ENCODE data around the gene C1R.
"Not testable (repeated sequence)": the region's sequence is repeated elsewhere in the genome, so short reads cannot be mapped to it uniquely, and the experiment has no call there.

The C1R gene

DNA sequence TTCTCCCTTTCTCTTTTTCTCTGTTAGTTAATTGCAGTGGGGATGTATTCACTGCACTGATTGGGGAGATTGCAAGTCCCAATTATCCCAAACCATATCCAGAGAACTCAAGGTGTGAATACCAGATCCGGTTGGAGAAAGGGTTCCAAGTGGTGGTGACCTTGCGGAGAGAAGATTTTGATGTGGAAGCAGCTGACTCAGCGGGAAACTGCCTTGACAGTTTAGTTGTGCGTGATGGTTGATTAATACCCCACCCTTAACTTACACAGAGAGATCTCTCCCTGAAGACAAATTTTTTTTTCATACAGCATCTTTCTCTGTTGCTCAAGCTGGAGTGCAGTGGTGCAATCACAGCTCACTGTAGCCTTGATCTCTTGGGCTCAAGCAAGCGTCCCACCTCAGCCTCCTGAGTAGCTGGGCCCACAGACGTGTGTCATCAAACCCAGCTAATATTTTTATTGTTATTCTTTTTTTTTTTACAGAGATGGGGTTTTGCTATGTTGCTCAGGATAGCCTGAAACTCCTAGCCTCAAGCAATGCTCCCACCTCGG, 27.1 kb downstream of the C1R start:
- DNase-seq: no peak

GRCh38 chr12:7064516-7064915, 27.7 kb downstream of the C1R start:
- DNase-seq: no peak

GRCh38 chr12:7061596-7061995, 30.6 kb downstream of the C1R start:
- DNase-seq: no peak

DNA sequence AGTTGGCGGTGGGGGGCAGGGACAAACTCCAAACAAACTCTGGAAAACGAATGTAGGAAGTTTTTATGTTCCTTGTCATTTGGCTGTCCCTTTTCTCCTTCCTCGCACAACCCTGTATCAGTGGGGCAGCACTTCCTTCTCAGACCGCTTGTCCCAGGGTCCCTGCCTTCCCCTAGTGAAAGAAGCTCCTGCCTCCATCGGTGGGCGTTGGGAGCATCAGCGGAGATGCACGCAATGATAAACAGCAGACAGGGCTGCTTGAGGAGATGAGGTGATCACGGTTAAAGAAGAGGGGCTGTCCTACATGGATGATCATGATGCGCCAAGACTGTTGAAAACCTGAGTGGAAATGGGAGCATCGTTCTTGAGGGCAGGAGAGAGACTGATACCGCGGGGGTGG, 31.1 kb downstream of the C1R start:
- no peak for DNase-seq

GRCh38 chr12:7060353-7060954, 31.8 kb downstream of the C1R start, which contains the start of gene C1S:
Gene C1S, plus strand, starts transcription at chr12:7060718. Its CDS starts 1,195 bp downstream, at chr12:7061913.
- no peak for DNase-seq

DNA sequence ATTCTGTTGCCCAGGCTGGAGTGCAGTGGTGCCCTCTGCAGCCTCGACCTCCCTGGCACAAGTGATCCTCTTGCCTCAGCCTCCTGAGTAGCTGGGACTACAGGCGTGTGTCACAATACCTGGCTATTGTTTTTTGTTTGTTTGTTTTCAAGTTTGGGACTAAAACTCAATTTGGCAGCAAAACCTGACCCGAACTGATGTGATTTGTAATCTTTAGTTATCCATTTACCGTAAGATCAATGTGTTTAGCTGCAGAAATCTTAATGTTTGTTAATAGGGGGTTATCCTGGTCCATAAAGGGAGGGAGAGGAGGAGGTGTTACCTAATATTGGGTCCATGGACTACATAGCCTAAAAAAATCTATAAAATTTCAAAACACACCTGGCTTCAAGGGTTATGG, 32.5 kb downstream of the C1R start:
- DNase-seq: no peak

DNA sequence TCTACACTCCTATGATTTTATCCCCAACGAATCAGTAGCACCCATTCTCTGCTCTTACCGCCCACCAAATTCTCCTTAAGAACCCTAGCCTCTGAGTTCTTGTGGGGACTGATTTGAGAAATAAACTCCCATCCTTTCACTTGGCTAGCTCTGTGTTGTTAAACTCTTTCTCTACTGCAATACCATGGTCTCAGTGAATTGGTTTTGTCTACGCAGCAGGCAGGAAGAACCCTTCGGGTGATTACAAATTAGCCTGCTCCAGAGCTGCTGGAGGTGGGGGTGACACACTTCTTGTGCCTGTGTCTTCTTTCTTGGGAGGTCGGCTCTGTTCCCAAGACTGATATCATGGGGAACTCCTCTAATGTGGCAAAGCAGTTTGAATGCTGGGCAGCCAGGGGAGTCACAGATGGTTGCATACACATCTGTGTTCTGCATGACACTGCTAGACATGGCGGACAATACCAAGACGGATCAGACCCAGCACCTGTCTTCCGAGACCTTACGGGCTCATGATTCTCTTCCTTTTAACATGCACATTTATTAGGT, 33.3 kb downstream of the C1R start:
- no peak for DNase-seq

DNA sequence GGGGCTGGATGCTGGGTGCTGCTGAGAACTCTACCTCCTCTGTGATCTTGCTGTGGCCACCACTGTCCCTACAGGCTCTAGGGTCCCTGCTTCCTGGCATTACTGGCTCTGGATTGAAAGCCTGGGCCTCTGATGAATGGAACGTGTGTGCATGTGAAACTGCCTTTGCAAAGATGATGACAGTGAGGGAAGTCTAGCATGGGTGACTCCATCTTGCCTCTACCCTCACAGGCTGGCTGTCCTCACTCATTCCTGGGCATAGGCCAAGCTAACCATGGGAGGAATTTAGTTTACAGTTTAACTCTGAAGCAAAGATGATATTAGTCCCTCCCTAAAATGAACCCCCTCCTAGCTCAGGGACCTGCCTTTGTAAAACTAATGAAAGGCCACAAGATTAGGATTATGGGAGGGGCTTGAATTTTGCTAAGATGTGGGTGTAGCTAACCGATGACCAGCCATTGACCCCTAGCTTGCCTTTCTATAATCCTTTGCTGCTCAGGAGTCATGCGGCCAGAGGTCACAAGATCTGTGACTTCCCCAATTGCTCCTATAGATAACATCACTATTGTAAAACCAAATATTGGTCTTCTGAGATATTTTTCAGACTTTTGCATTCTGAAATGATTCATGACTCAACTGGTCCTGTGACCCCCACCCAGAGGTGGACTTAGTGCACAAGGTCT, 33.9 kb downstream of the C1R start:
- no peak for DNase-seq

DNA sequence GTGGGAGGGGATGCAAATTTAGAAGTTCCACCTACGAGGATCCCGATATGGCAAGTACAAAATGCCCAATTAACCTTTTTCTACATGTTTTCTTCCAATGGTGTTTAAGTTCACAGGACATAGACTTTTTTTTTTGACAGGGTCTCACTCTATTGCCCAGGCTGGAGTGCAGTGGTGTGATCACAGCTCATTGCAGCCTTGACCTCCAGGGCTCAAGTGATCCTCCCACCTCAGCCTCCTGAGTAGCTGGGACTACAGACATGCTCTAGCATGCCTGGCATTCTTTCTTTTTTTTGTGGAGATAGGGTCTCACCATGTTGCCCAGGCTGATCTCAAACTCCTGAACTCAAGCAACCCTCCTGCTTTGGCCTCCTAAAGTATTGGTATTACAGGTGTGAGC, 36.5 kb downstream of the C1R start:
- DNase-seq: not testable (repeated sequence)

GRCh38 chr12:7054925-7055324, 37.3 kb downstream of the C1R start:
- no peak for DNase-seq

DNA sequence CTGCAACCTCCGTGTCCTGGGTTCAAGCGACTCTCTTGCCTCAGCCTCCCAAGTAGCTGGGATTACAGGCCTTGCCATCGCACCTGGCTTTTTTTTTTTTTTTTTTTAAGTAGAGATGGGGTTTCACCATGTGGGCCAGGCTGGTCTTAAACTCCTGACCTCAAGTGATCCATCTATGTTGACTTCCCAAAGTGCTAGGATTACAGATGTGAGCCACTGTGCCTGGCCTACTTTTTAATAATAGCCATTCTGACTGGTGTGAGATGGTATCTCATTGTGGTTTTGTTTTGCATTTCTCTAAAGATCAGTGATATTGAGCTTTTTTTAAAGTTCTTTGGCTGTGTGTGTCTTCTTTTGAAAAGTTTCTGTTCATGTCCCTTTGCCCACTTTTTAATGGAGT, 42.3 kb downstream of the C1R start:
- not testable (repeated sequence) for DNase-seq

- DNase-seq: not testable (repeated sequence)
Observed at GRCh38 chr12:7049445-7049951, 42.7 kb downstream of the C1R start.

GRCh38 chr12:7047306-7047705, 44.9 kb downstream of the C1R start:
- no peak for DNase-seq

GRCh38 chr12:7046383-7047105, 45.7 kb downstream of the C1R start:
- no peak for DNase-seq

DNA sequence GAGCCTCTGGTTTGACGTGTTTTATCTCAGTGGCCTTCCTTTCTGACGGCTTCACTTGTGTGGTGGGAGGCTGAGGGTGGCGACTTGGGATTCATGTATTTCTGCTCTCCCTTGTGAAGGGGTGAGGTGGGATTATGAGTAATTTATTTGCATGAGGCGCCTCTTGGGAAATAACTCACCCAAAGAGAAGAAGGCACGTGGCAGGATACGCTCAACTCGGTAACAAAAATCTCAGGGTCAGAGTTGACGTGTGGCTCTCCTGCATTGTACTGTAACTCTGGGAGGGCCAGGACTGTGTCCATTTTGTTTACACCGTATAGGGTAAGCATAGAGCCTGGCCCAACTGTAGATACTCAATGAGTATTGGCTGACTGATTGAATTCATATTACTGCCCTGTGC, 46.3 kb downstream of the C1R start:
- DNase-seq: no peak

GRCh38 chr12:7042842-7043241, 49.4 kb downstream of the C1R start:
- DNase-seq: no peak

DNA sequence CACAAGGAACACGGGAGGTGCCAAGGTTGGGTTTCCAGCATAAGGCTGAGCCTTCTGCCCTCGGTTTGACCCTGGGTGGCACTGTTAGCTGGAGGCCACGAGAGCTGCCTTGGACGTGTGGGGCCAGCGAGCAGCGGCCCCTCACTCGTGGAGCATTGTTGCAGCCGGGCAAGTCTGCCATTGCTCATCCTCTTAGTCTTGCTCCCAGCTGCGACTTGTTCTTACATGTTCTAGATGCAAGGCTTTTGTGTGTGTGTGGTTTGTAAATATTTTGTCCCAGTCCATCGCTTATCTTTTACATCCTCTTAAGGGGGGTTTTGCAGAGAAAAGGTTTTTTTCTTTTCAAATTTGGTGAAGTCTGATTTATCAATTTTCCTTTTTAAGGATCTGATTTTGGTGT, 52.8 kb downstream of the C1R start:
- DNase-seq: no peak

GRCh38 chr12:7038591-7038990, 53.7 kb downstream of the C1R start:
- no peak for DNase-seq

DNA sequence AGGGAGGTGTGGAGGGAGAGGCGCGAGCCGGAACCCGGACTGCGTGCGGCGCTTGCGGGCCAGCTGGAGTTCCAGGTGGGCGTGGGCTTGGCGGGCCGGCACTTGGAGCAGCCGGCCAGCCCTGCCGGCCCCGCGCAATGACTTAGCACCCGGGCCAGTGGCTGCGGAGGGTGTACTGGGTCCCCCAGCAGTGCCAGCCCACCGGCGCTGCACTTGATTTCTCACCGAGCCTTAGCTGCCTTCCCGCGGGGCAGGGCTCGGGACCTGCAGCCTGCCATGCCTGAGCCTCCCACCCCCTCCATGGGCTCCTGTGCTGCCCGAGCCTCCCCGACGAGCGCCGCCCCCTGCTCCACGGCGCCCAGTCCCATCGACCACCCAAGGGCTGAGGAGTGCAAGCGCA, 54.8 kb downstream of the C1R start:
- not testable (repeated sequence) for DNase-seq

DNA sequence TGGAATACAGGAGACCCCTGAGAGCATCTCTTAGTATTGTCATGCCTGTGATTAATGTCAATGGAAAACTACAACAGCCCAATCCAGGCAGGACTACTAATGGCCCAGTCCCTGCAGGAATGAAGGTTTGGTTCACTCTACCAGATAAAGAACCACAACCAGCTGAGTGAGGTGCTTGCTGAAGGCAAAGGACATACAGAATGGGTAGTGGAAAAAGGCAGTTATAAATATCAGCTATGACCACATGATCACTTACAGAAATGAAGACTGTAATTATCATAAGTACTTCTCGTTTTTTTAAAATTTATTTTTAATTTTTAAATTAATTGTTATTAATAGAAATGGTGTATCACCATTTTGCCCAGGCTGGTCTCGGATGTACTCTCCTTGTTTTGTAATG, 56.8 kb downstream of the C1R start:
- DNase-seq: no peak

GRCh38 chr12:7034464-7034863, 57.8 kb downstream of the C1R start:
- DNase-seq: no peak

DNA sequence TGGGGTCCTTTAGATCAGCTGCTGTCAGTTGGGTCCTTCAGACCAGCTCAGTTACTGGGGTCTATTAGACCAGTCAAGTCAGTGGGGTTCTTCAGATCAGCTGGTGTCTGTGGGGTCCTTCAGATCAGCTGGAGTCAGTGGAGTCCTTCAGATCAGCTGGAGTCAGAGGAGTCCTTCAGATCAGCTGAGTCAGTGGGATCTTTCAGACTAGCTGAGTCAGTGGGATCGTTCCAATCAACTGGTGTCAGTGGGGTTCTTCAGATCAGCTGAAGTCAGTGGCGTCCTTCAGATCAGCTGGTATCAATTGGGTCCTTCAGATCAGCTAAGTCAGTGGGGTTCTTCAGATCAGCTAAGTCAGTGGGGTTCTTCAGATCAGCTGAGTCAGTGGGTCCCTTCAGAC, 59.3 kb downstream of the C1R start:
- DNase-seq: no peak

DNA sequence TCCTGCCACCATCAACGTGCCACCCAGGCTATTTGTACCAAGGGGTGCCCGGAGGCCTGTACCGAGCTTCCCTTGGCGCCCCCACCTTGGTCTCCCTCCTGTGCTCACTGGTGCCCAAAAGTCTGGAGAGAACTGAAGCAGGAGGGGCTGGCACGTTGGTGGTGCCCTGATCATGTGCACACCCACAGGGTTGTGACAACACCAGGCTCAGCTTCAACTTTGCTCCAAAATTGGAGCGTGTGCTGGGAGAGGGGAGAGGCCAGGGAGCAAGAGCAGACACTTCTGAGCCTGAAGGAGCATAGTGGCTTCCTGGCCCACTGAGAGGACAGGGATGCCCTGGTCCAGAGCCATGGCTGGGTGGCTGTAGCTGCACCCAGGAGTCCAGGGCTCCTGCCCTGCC, 60.9 kb downstream of the C1R start:
- DNase-seq: no peak

Measured in activated CD4-positive, alpha-beta T cell treated with anti-CD3 and anti-CD28 coated beads for 4 hours (primary cell).